Heart left ventricle (tissue), 13 donors: Measurements from ENCODE around the gene COX18.

Experiments
- POLR2A ChIP-seq, 2 donors: fragments of 450-650 bp; IDR thresholded peaks; one replicate each; pipeline ENCODE4 v1.6.1; 2017; ENCODE audit warnings: antibody characterized with exemption in 2 of 2, mild to moderate bottlenecking in 2 of 2, moderate library complexity in 2 of 2
- TF ChIP-seq, protein P1 (sequence below), 12 donors: fragments of 200-600 bp; sonication (generic) in 4 of 12; IDR thresholded peaks; one replicate each; pipeline versions ENCODE4 v1.5.0 to v1.8.0; 2018 to 2022; ENCODE audit warnings: antibody characterized with exemption in 12 of 12, mild to moderate bottlenecking in 5 of 12
- donor health status: ischemic (EF 13 %, LVEDD 7.1; RV severe dilation, severe dysfunction).
- donor health status: DM: no; HTN: yes; CAD: no.
- donor health status: DM: no; HTN: no; CAD: no.
- donor health status: ischemic (EF 25% LVEDD 6.9; RV normal size, moderate dysfunction).
- donor health status: ischemic (EF 25% LVEDD 5.7; RV mildly dilated, moderate dysfunction).
- donor health status: ischemic (EF 35%, LVEDD 5.7; RV mildly dilated, moderate dysfunction).
- donor health status: nonischemic (EF 11% LVEDD 7.7; RV severe dilation, severe dysfunction).
- donor health status: DM: yes; HTN: yes; CAD: no.
- donor health status: PGD.
- donor health status: ischemic (EF 29% LVEDD 5.4; RV normal size, mild dysfunction).
- donor health status: nonischemic (EF 23%, LVEDD 6.1; RV moderate dilation, normal function).

DNA sequence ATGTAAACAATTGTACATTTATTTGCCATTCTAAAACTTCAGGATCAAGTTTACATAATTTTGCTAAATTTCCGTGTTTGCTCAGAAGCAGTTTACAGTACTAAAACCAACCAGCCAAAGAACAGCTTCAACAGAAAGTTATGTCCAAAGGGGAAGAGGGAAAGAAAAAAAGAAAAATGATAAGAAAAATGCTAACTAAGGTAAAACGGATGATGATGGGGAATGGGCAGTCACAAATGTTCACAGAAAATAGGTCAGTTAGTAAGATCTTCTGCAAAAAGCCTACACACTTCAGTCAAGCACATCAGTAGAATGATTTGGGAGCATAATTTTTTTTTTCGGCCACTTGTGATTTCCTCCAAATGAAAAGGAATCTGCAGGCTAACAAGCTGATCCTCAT lies 6.3 kb upstream of the COX18 start:
- TF ChIP-seq, protein P1, sequence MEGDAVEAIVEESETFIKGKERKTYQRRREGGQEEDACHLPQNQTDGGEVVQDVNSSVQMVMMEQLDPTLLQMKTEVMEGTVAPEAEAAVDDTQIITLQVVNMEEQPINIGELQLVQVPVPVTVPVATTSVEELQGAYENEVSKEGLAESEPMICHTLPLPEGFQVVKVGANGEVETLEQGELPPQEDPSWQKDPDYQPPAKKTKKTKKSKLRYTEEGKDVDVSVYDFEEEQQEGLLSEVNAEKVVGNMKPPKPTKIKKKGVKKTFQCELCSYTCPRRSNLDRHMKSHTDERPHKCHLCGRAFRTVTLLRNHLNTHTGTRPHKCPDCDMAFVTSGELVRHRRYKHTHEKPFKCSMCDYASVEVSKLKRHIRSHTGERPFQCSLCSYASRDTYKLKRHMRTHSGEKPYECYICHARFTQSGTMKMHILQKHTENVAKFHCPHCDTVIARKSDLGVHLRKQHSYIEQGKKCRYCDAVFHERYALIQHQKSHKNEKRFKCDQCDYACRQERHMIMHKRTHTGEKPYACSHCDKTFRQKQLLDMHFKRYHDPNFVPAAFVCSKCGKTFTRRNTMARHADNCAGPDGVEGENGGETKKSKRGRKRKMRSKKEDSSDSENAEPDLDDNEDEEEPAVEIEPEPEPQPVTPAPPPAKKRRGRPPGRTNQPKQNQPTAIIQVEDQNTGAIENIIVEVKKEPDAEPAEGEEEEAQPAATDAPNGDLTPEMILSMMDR (IDR thresholded peaks at IDR 0.05) = no peak
- no peak for TF ChIP-seq POLR2A (IDR thresholded peaks at IDR 0.05)
